ENCODE data around the gene DMXL2.

DNA sequence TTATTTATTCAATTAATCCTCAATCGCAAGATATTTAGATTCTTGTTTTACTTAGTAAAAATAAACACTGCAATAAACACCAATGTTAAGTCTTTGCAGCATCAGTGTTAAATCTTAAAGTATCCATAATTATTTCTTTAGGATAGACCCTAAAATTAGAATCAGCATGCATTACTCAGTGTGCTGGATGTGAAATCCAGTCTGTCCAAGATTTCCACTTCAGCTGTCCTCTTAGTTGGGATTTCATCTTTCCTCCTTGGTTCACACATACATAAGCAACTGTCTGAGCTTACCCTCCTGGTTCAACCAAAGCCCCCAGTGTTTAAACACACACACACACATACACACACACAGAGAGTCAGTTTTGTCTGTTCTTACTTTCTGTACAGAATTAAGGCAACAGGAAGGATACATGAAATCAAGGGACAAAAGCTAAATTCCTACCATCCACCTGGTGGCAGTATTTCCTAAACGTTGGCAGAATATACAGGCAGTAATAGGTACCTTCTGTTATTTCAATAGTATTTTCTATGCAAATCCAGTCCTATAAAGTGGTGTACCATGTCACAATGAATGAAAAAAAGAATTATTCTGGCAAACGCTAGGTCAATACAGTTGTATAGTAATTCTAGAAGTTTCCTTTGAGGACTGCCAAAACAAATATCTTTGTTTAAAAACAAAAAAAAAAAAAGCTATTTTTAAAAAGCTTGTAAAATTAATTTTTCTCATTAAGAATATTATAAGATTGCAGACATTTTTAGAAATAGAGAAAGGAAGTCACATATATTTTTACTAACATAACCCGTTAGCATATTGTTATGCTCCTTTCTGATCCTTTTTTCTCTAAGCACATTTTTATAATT lies 27.3 kb upstream of the DMXL2 start:
- TF ChIP-seq, protein P1, sequence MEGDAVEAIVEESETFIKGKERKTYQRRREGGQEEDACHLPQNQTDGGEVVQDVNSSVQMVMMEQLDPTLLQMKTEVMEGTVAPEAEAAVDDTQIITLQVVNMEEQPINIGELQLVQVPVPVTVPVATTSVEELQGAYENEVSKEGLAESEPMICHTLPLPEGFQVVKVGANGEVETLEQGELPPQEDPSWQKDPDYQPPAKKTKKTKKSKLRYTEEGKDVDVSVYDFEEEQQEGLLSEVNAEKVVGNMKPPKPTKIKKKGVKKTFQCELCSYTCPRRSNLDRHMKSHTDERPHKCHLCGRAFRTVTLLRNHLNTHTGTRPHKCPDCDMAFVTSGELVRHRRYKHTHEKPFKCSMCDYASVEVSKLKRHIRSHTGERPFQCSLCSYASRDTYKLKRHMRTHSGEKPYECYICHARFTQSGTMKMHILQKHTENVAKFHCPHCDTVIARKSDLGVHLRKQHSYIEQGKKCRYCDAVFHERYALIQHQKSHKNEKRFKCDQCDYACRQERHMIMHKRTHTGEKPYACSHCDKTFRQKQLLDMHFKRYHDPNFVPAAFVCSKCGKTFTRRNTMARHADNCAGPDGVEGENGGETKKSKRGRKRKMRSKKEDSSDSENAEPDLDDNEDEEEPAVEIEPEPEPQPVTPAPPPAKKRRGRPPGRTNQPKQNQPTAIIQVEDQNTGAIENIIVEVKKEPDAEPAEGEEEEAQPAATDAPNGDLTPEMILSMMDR (IDR thresholded peaks at IDR 0.05) = peak; percentile 28 to 91 (median 72)
- no peak for TF ChIP-seq POLR2A (IDR thresholded peaks at IDR 0.05)
